IMR-90 (cell line): ENCODE data around the gene CD5L. TPM values are rescaled to one million over a fixed set of nuclear protein-coding genes. Genes with fewer than 3 reads are reported as not detected.

Source experiments
- ATAC-seq: fragments of 200-7000 bp; cut with Tn5 transposase; 2 replicates; pipeline ENCODE4 v1.9.1; 2020; ENCODE audit warnings: low read depth, mild to moderate bottlenecking, moderate library complexity
- BruUV-seq: library from RNA; stranded (reverse); fragments of 400-500 nt; replicated peaks from 2 replicates; lab custom pipeline; 2021; lab: Mats Ljungman, UMichigan
- CTCF ChIA-PET: fragments of 300-600 bp; formaldehyde crosslinking; extraction: SDS; loops from one replicate; lab custom pipeline; 2021; ENCODE audit warnings: antibody characterized with exemption; lab: Yijun Ruan, JAX
- POLR2A ChIA-PET: fragments of 300-600 bp; sonication (Branson Sonifier 250); formaldehyde crosslinking; loops from one replicate; lab custom pipeline; 2022; ENCODE audit warnings: antibody characterized with exemption; ENCODE audit not compliant: unreplicated experiment; lab: Charles Lee
- DNase-seq: peaks from one replicate; pipeline ENCODE4 v3.0.0; 2013
- H2AFZ ChIP-seq: replicated peaks from 2 replicates; pipeline ENCODE3; 2013; ENCODE audit warnings: low read length, mild to moderate bottlenecking; ENCODE audit not compliant: poor library complexity
- H2AK5ac ChIP-seq: 2 replicates; pipeline ENCODE4 v1.6.1; 2013; ENCODE audit warnings: low read depth, low read length, inconsistent platforms
- H2AK9ac ChIP-seq: replicated peaks from 2 replicates; pipeline ENCODE3; 2013; ENCODE audit warnings: mild to moderate bottlenecking, low read depth, low read length, moderate library complexity; ENCODE audit not compliant: poor library complexity
- H2BK120ac ChIP-seq: 2 replicates; pipeline ENCODE4 v1.6.1; 2013; ENCODE audit warnings: low read depth, low read length, inconsistent platforms
- H2BK15ac ChIP-seq: 3 replicates; pipeline ENCODE4 v1.6.1; 2013; ENCODE audit warnings: low read depth, low read length, inconsistent platforms
- H2BK20ac ChIP-seq: 2 replicates; pipeline ENCODE4 v1.6.1; 2013; ENCODE audit warnings: low read depth, mild to moderate bottlenecking, inconsistent platforms, low read length, moderate library complexity
- H2BK5ac ChIP-seq: 2 replicates; pipeline ENCODE4 v1.6.1; 2013; ENCODE audit warnings: mild to moderate bottlenecking, low read depth, low read length, inconsistent platforms; ENCODE audit not compliant: poor library complexity, severe bottlenecking
- H3K14ac ChIP-seq: replicated peaks from 2 replicates; pipeline ENCODE4 v1.6.1; 2013; ENCODE audit warnings: low read depth, low read length, inconsistent platforms
- H3K18ac ChIP-seq: 2 replicates; pipeline ENCODE4 v1.6.1; 2013; ENCODE audit warnings: low read depth, low read length, control low read depth
- H3K23ac ChIP-seq: 2 replicates; pipeline ENCODE4 v1.6.1; 2013; ENCODE audit warnings: low read depth, low read length, inconsistent platforms
- H3K27ac ChIP-seq: 2 replicates; pipeline ENCODE4 v1.5.1; 2013; ENCODE audit warnings: mild to moderate bottlenecking, control low read depth, low read length; ENCODE audit not compliant: insufficient read depth
- H3K27me3 ChIP-seq: 2 replicates; pipeline ENCODE4 v1.6.1; 2013; ENCODE audit warnings: low read length; ENCODE audit not compliant: control insufficient read depth, insufficient read depth
- H3K36me3 ChIP-seq: 2 replicates; pipeline ENCODE4 v1.6.1; 2013; ENCODE audit warnings: low read length, mixed read lengths; ENCODE audit not compliant: control insufficient read depth, insufficient read depth
- H3K4ac ChIP-seq: 2 replicates; pipeline ENCODE4 v1.6.1; 2013; ENCODE audit warnings: low read depth, low read length, inconsistent platforms
- H3K4me1 ChIP-seq: 2 replicates; pipeline ENCODE4 v1.6.1; 2013; ENCODE audit warnings: low read length, mixed read lengths; ENCODE audit not compliant: control insufficient read depth, insufficient read depth
- H3K4me2 ChIP-seq: 2 replicates; pipeline ENCODE4 v1.6.1; 2013; ENCODE audit warnings: low read depth, mild to moderate bottlenecking, control low read depth, low read length, moderate library complexity
- H3K4me3 ChIP-seq: 2 replicates; pipeline ENCODE4 v1.5.1; 2013; ENCODE audit warnings: low read depth, mild to moderate bottlenecking, control low read depth, low read length, moderate library complexity; ENCODE audit not compliant: insufficient read depth
- H3K56ac ChIP-seq: 2 replicates; pipeline ENCODE4 v1.6.1; 2013; ENCODE audit warnings: low read length, inconsistent platforms; ENCODE audit not compliant: insufficient read depth; ENCODE audit errors: extremely low read depth
- H3K79me1 ChIP-seq, 2 experiments: 2 replicates each; pipeline ENCODE4 v1.6.1; 2013; ENCODE audit warnings: low read length in 2 of 2, inconsistent platforms in 1 of 2, low read depth in 1 of 2
- H3K9ac ChIP-seq: 2 replicates; pipeline ENCODE4 v1.6.1; 2013; ENCODE audit warnings: low read depth, low read length, control low read depth
- H3K9me1 ChIP-seq: 2 replicates; pipeline ENCODE4 v1.6.1; 2013; ENCODE audit warnings: low read length, inconsistent platforms; ENCODE audit not compliant: insufficient read depth
- H3K9me3 ChIP-seq: 2 replicates; pipeline ENCODE4 v1.6.1; 2013; ENCODE audit warnings: low read length; ENCODE audit not compliant: control insufficient read depth, insufficient read depth
- H4K20me1 ChIP-seq: 2 replicates; pipeline ENCODE4 v1.6.1; 2013; ENCODE audit warnings: low read length, inconsistent platforms; ENCODE audit not compliant: insufficient read depth
- H4K5ac ChIP-seq: 2 replicates; pipeline ENCODE4 v1.6.1; 2013; ENCODE audit warnings: mild to moderate bottlenecking, low read depth, low read length, control low read depth
- H4K8ac ChIP-seq, 2 experiments: 2 replicates each; pipeline ENCODE4 v1.6.1; 2013; ENCODE audit warnings: low read depth in 2 of 2, low read length in 2 of 2, control low read depth in 1 of 2, inconsistent platforms in 1 of 2
- H4K91ac ChIP-seq: 2 replicates; pipeline ENCODE4 v1.6.1; 2013; ENCODE audit warnings: low read depth, low read length, inconsistent platforms; ENCODE audit not compliant: insufficient read depth
- BHLHE40 ChIP-seq: fragments of 150-350 bp; IDR thresholded peaks from 2 replicates; pipeline ENCODE4 v1.6.1; 2016; ENCODE audit warnings: mild to moderate bottlenecking, low read depth, low read length
- CEBPB ChIP-seq: IDR thresholded peaks from 2 replicates; pipeline ENCODE4 v1.6.1; 2012; ENCODE audit warnings: low read depth, low read length, improper control_type of control experiment
- CTCF ChIP-seq: conservative IDR thresholded peaks from 2 replicates; pipeline ENCODE4 v1.5.1; 2012; ENCODE audit warnings: mild to moderate bottlenecking, low read depth, low read length, improper control_type of control experiment
- MAZ ChIP-seq: IDR thresholded peaks from 2 replicates; pipeline ENCODE4 v1.6.1; 2012; ENCODE audit warnings: low read depth, mild to moderate bottlenecking, low read length, improper control_type of control experiment, moderate library complexity, borderline replicate concordance
- MXI1 ChIP-seq: IDR thresholded peaks from 2 replicates; pipeline ENCODE4 v1.6.1; 2012; ENCODE audit warnings: low read depth, mild to moderate bottlenecking, low read length, moderate library complexity, borderline replicate concordance
- RAD21 ChIP-seq: IDR thresholded peaks from 2 replicates; pipeline ENCODE4 v1.6.1; 2012; ENCODE audit warnings: low read length, improper control_type of control experiment
- SMC3 ChIP-seq: fragments of 150-350 bp; IDR thresholded peaks from 2 replicates; pipeline ENCODE4 v1.6.1; 2016; ENCODE audit warnings: low read depth, mild to moderate bottlenecking, antibody characterized with exemption, low read length, moderate library complexity
- WGBS, 2 experiments: methylation state at CpG; one replicate each; pipeline versions ENCODE4 v1.1.5 to v1.1.7; 2013; ENCODE audit warnings: missing lambda C conversion rate in 2 of 2; ENCODE audit not compliant: insufficient read length in 1 of 2; ENCODE audit errors: extremely low coverage in 2 of 2; 5-methylcytosine and 5-hydroxymethylcytosine counted together
- dilution Hi-C: fragments of 300-500 bp; cut with HindIII; formaldehyde crosslinking; loops from one replicate; pipeline ENCODE4 v1.14.3; 2018; ENCODE audit warnings: low sequenced_read_pairs; ENCODE audit not compliant: unreplicated experiment
- in situ Hi-C: fragments of 300-500 bp; cut with MboI; formaldehyde crosslinking; loops from 3 replicates; pipeline ENCODE4 v1.14.3; 2019; ENCODE audit warnings: low sequenced_read_pairs, inconsistent platforms, mixed read lengths
- intact Hi-C: fragments of 100-400 bp; cut with micrococcal nuclease; formaldehyde crosslinking; loops from 2 replicates; pipeline ENCODE4 v1.10.0; 2022
- polyA plus RNA-seq, 3 experiments: library from polyadenylated mRNA; depleted of rRNA; stranded (reverse); fragments of >200 nt; gene quantifications; 2 replicates each; pipeline ENCODE4 v1.2.3, GENCODE V29; 2012; ENCODE audit warnings: low replicate concordance in 1 of 3
- total RNA-seq: library from RNA; depleted of rRNA; stranded (reverse); fragments of >200 nt; gene quantifications from 2 replicates; pipeline ENCODE4 v1.2.3, GENCODE V29; 2012
- TF ChIP-seq, protein P1 (sequence below): fragments of 150-350 bp; IDR thresholded peaks from 2 replicates; pipeline ENCODE4 v1.6.1; 2016; ENCODE audit warnings: low read depth, mild to moderate bottlenecking, low read length, moderate library complexity, borderline replicate concordance

CD5L gene
- total and polyA plus RNA-seq, 2 of the 4 experiments (the other 2 are of a cell fraction): not detected

DNA sequence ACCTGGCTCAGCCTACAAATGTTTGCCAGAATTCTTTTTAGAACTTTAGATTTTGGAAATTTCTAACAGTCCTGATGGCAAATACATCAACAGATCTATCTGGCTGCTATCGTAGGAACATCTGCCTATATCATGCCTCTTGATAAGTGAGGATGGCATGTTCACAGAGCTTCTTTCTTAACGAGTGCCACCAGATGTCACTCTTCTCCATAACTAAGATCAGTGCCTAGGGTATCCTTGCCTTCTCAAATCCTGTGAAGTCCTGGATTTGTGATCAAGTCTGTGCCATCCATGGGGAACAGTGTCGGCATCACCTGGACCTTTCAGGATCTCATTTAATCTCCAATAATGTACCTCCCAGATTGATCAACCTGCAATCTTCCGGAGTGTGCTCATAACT lies 36.5 kb upstream of the CD5L start:
- POLR2A ChIA-PET: no interaction called here
- peak; percentile 35 for DNase-seq
- dilution Hi-C loops: no loop called here

More for the DNA sequence above, 36.5 kb upstream of the CD5L start:
- Histone ChIP-seq H3K4me1 (no peaks in the 10 kb centered on the region), H4K91ac (no peak overlapping the region), H2BK5ac (no peak overlapping the region), H3K79me1 (no peaks in the 10 kb centered on the region), H2AK9ac (no peak overlapping the region), H3K9ac (no peak overlapping the region), H3K23ac (no peak overlapping the region), H3K4me3 (no peak overlapping the region), H2BK20ac (no peak overlapping the region), H3K4ac (no peak overlapping the region), H2BK120ac (no peak overlapping the region), H4K5ac (no peak overlapping the region), H4K20me1 (no peaks in the 10 kb centered on the region), H3K9me3 (no peaks in the 10 kb centered on the region), H3K56ac (no peak overlapping the region), H2AK5ac (no peak overlapping the region), H3K4me2 (no peak overlapping the region), H3K14ac (no peak overlapping the region), H3K36me3 (no peaks in the 10 kb centered on the region), H3K27me3 (no peaks in the 10 kb centered on the region), H3K27ac (no peak overlapping the region), H2AFZ (no peak overlapping the region), H3K18ac (no peak overlapping the region), H2BK15ac (no peak overlapping the region), H4K8ac (no peak overlapping the region), H3K9me1 (no peaks in the 10 kb centered on the region)
- in situ Hi-C loops: no loop called here
- no CpG with 5 or more reads among the region's 4 CpGs for WGBS, 2 experiments
- peak; percentile 59 for ATAC-seq
- intact Hi-C loops: loop anchor here (2.0 kb wide), 2 partner anchors 71 to 247 kb away; no protein-coding TSS in a partner anchor
- BruUV-seq: no TSS peak
- CTCF ChIA-PET: interaction anchor here (1.2 kb wide), 1 partner anchor 13 kb away, joined by 3 read pairs; no protein-coding TSS in a partner anchor
- peak; percentile 37 for TF ChIP-seq CTCF
- TF ChIP-seq SMC3: no peak
- TF ChIP-seq MXI1: no peak
- TF ChIP-seq CEBPB: no peak
- TF ChIP-seq MAZ: no peak
- TF ChIP-seq, protein P1, sequence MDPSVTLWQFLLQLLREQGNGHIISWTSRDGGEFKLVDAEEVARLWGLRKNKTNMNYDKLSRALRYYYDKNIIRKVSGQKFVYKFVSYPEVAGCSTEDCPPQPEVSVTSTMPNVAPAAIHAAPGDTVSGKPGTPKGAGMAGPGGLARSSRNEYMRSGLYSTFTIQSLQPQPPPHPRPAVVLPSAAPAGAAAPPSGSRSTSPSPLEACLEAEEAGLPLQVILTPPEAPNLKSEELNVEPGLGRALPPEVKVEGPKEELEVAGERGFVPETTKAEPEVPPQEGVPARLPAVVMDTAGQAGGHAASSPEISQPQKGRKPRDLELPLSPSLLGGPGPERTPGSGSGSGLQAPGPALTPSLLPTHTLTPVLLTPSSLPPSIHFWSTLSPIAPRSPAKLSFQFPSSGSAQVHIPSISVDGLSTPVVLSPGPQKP: no peak
- no peak for TF ChIP-seq BHLHE40
- peak; percentile 32; the same call in 1 of the 2 replicates for TF ChIP-seq RAD21
